GM12874 (cell line): ENCODE results near the gene DPM2.

ENCODE experiments used
- CTCF ChIP-seq: IDR thresholded peaks from 2 replicates; pipeline ENCODE4 v1.5.1; 2011; ENCODE audit warnings: low read depth, mild to moderate bottlenecking, control low read depth, low read length, moderate library complexity; ENCODE audit not compliant: insufficient read depth

DPM2 gene

GRCh38 chr9:127936347-127936852, 1.3 kb downstream of the DPM2 start:
- TF ChIP-seq CTCF, result no peak

GRCh38 chr9:127935765-127936221, 1.9 kb downstream of the DPM2 start:
- TF ChIP-seq CTCF, result no peak

GRCh38 chr9:127934986-127935385, 2.7 kb downstream of the DPM2 start:
- no peak for TF ChIP-seq CTCF

GRCh38 chr9:127934248-127934647, 3.4 kb downstream of the DPM2 start:
- TF ChIP-seq CTCF, result no peak

- no peak for TF ChIP-seq CTCF
These were observed 6.4 kb downstream of the DPM2 start for GRCh38 chr9:127931092-127931881.

- no peak for TF ChIP-seq CTCF
These were observed 7.2 kb downstream of the DPM2 start, which contains the start of gene PIP5KL1 for GRCh38 chr9:127930231-127931091. PIP5KL1 (minus strand) TSS chr9:127930777; CDS start chr9:127930752, 25 bp downstream.

GRCh38 chr9:127929625-127929979, 8.1 kb downstream of the DPM2 start:
- no peak for TF ChIP-seq CTCF
